Suprapubic skin (tissue), 3 donors: ENCODE data around the gene MCRIP2.

Experiments used
- CTCF ChIP-seq, 2 donors: fragments of 200-600 bp in 1 of 2; fragments of 450-650 bp in 1 of 2; sonication (generic) in 1 of 2; IDR thresholded peaks; one replicate each; pipeline ENCODE4 v1.5.1; 2016 to 2019; ENCODE audit warnings: antibody characterized with exemption in 2 of 2, mild to moderate bottlenecking in 1 of 2, moderate library complexity in 1 of 2
- EP300 ChIP-seq: sonication (generic); formaldehyde crosslinking; IDR thresholded peaks from one replicate; pipeline ENCODE4 v1.6.1; 2017; ENCODE audit warnings: antibody characterized with exemption

- no peak for TF ChIP-seq CTCF (IDR thresholded peaks at IDR 0.05)
- no peak for TF ChIP-seq EP300
These were observed 2.9 kb downstream of the MCRIP2 start for GRCh38 chr16:644556-644955.
